Liver (tissue), 3 donors: ENCODE measurements around the gene SOHLH1.

Source experiments
- CTCF ChIP-seq: fragments of 150-350 bp; IDR thresholded peaks from 2 replicates; pipeline ENCODE4 v1.5.1; 2017; ENCODE audit warnings: improper control_type of control experiment, low read depth, low read length; ENCODE audit not compliant: missing input control
- GABPA ChIP-seq, 2 donors: IDR thresholded peaks in 1 of 2; conservative IDR thresholded peaks in 1 of 2; 2 replicates each; pipeline ENCODE4 v1.6.1; 2016; ENCODE audit warnings: antibody characterized with exemption in 2 of 2, mild to moderate bottlenecking in 1 of 2, moderate library complexity in 1 of 2
- HNF4A ChIP-seq, 2 donors: conservative IDR thresholded peaks; 2 replicates each; pipeline ENCODE4 v1.6.1; 2016; ENCODE audit warnings: antibody characterized with exemption in 2 of 2, mild to moderate bottlenecking in 2 of 2
- RXRA ChIP-seq, 2 donors: IDR thresholded peaks; 2 replicates each; pipeline ENCODE4 v1.6.1; 2017 to 2018; ENCODE audit warnings: antibody characterized with exemption in 2 of 2, mild to moderate bottlenecking in 1 of 2
- SP1 ChIP-seq: IDR thresholded peaks from 2 replicates; pipeline ENCODE4 v1.6.1; 2018; ENCODE audit warnings: antibody characterized with exemption, mild to moderate bottlenecking
- TAF1 ChIP-seq: conservative IDR thresholded peaks from 2 replicates; pipeline ENCODE4 v1.6.1; 2016; ENCODE audit warnings: antibody characterized with exemption, mild to moderate bottlenecking
- TF ChIP-seq, protein P1 (sequence below): IDR thresholded peaks from 2 replicates; pipeline ENCODE4 v1.6.1; 2016; ENCODE audit warnings: antibody characterized with exemption
- donor health status: healthy.
- donor health status: healthy.

DNA sequence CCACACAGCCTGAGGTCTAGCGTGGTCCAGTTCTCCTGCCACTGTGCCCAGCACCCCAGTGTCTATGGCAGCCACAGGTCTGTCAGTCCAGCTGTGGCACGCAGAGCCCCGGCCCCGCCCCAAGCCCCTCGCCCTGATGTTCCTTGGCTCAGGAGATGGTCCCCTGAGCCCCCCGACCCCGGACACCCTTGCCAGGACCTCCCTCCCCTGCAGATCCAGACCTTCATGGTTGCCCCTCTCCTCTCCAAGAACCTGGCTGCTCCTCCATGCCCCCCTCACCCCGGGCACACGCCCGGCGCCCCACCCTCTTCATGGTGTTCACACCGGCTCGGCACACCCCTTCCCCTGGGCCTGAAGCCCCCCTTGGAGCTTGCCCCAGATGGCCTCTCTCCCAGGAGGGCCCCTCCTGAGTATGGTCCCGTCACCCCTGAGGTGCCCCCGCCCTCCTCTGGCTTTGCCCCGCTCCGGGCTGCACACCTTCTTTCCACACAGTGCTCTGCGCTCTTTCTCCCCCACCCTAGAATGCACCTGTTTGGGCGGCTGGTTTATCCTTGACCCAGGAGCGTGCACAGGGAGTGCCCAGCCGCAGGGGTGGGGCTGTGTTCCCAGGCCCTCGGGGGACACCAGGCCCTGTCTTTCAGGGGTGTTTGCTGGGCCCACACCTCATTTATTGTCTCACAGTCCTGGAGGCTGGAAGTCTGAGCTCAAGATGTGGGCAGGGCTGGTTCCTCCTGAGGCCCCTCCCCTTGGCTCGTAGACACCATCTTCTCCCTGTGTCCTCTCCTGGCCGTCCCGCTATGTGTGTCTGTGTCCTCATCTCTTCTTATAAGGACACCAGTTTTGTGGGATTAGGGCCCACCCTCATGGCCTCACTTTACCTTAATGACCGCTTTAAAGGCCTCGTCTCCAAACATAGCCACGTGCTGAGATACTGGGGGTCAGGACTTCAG, 40.3 kb upstream of the SOHLH1 start:
- TF ChIP-seq HNF4A (conservative IDR thresholded peaks at IDR 0.05) (no peak), GABPA (IDR thresholded peaks at IDR 0.05 in 1 of 2, conservative IDR thresholded peaks at IDR 0.05 in 1 of 2) (no peak), RXRA (IDR thresholded peaks at IDR 0.05) (no peak), TAF1 (no peak), CTCF (no peak), SP1 (no peak)
- TF ChIP-seq, protein P1, sequence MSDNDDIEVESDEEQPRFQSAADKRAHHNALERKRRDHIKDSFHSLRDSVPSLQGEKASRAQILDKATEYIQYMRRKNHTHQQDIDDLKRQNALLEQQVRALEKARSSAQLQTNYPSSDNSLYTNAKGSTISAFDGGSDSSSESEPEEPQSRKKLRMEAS, result no peak
